Cardiac fibroblast (primary cell): ENCODE results near the gene UBE2R2.

Experiments used
- DNase-seq, 2 donors: peaks; one replicate each; pipeline versions ENCODE4 v3.0.0 to v3.0.0-alpha.2; 2010; ENCODE audit warnings: low read depth in 2 of 2
- H3K4me3 ChIP-seq, 2 donors: replicated peaks in 1 of 2; 1 replicate in 1 of 2; 2 replicates in 1 of 2; pipeline ENCODE4 v1.5.1; 2011; ENCODE audit warnings: low read depth in 2 of 2, low read length in 2 of 2, mild to moderate bottlenecking in 2 of 2, moderate library complexity in 1 of 2
- TF ChIP-seq, protein P1 (sequence below): IDR thresholded peaks from one replicate; pipeline ENCODE4 v1.5.1; 2011; ENCODE audit warnings: low read depth, mild to moderate bottlenecking, low read length, inconsistent platforms

Gene UBE2R2

DNA sequence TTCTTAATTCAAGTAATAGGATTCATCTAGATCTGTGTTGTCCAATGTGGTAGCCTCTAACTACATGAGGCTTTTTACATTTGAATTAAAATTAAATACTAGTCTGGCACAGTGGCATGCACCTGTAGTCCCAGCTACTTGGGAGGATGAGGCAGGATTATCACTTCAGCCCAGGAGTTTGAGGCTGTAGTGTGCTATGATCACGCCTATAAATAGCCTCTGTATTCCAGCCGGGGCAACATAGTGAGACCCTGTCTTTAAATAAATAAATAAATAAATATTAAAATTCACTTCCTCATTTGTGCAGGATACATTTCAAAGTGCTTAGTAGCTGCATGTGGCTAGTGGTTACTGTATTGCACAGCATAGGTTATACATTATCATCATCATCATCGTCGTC, 91.8 kb downstream of the UBE2R2 start:
- no peak overlapping the region for H3K4me3 ChIP-seq
- TF ChIP-seq, protein P1, sequence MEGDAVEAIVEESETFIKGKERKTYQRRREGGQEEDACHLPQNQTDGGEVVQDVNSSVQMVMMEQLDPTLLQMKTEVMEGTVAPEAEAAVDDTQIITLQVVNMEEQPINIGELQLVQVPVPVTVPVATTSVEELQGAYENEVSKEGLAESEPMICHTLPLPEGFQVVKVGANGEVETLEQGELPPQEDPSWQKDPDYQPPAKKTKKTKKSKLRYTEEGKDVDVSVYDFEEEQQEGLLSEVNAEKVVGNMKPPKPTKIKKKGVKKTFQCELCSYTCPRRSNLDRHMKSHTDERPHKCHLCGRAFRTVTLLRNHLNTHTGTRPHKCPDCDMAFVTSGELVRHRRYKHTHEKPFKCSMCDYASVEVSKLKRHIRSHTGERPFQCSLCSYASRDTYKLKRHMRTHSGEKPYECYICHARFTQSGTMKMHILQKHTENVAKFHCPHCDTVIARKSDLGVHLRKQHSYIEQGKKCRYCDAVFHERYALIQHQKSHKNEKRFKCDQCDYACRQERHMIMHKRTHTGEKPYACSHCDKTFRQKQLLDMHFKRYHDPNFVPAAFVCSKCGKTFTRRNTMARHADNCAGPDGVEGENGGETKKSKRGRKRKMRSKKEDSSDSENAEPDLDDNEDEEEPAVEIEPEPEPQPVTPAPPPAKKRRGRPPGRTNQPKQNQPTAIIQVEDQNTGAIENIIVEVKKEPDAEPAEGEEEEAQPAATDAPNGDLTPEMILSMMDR, result no peak
- DNase-seq, result no peak

DNA sequence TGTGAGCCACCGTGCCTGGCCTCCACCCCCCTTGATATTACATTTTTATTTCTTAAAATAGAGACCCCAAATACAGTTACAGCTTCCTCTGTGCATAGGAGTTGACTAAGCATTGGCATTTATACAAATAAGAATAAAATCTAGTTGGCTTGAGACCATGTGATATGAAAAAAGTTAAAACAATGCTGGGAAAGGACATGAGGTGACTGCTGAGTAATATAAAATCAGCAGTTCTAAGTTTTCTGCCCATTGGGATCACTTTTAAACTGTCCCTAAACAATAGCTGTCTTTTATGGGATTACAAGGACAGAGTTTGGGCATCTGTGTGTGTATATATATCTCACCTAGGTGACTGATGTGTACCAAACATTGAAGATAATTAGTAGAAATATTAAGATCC, 96.6 kb downstream of the UBE2R2 start:
- DNase-seq, result peak; percentile 21
- H3K4me3 ChIP-seq, result no peak overlapping the region
- TF ChIP-seq, protein P1, result no peak

DNA sequence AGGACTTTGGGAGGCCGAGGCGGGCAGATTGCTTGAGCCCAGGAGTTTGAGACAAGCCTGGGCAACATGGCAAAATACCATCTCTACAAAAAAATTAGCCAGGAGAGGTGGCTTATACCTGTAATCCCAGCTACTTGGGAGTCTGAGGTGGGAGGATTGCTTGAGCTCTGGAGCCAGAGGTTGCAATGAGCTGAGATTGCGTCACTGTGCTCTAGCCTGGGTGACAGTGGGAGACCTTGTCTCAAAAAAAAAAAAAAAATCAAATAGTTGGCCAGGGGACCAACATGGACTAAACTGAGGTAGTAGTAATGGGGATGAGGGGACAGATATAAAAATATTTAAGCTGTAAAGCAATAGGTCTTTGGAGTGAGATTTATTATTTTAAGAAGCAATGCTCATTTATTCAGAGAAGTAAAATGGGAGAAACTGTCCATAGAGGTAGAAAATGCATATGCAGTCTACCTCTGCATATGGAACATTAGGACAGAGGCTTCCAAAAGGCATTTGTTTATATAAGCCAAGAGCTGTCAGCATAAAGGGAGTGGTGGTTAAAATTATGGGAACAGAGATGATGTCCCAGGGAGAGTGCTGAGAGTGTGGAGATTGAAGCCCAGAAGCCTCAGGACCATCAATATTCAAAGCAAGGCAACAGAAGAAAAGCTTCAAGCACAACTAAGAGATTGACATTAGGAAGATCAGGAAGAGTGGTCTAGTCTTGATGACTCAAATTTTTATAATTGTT, 98.1 kb downstream of the UBE2R2 start:
- TF ChIP-seq, protein P1, result no peak
- no peak for DNase-seq

DNA sequence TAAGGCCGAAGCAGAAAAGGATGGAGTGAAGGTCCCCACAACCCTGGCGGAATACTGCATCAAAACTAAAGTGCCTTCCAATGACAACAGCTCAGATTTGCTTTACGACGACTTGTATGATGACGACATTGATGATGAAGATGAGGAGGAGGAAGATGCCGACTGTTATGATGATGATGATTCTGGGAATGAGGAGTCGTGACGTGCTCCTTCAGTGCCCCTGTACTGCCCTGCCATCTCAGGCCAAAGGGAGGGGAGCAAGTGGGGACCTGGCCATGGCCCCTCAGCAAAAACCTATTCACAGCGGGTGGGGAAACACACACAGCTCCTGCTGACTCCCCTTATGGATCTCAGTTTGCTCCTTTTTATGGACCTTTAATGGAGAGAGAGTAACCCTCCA, 100.1 kb downstream of the UBE2R2 start:
- H3K4me3 ChIP-seq, result no peak overlapping the region
- TF ChIP-seq, protein P1, result no peak
- no peak for DNase-seq

More for the DNA sequence above, 98.1 kb downstream of the UBE2R2 start:
- no peak overlapping the region for H3K4me3 ChIP-seq

DNA sequence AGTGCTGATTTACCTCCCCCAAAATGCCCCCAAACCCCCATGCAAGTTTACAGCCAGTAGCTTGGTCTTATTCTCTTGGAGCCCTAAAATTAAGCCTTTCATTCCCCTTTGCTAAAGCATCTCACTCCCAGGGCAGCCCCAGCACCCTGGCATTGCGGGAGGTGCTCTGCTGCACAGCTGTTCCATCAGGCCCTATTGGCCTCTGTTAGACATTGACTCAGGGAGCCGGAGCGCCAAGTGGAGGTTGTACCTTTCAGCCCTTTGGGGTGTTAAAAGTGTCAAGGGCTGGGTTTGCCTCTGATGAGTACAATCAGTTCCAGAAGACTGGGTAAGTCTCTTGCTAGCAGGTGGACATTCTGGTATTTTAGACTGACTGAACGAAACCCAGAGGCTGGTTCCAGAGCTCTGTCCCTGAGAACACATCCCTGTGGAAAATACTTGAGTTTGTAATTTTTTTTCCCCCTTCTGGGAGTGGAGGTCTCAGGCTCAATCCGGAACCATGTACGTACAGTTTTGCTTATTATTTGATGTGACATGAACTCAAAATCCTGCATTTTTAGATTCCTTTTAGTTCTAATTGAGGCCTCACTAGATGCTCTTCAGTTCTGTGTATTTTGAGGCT, 102.4 kb downstream of the UBE2R2 start:
- H3K4me3 ChIP-seq, result no peak overlapping the region
- TF ChIP-seq, protein P1, result no peak
- no peak for DNase-seq

DNA sequence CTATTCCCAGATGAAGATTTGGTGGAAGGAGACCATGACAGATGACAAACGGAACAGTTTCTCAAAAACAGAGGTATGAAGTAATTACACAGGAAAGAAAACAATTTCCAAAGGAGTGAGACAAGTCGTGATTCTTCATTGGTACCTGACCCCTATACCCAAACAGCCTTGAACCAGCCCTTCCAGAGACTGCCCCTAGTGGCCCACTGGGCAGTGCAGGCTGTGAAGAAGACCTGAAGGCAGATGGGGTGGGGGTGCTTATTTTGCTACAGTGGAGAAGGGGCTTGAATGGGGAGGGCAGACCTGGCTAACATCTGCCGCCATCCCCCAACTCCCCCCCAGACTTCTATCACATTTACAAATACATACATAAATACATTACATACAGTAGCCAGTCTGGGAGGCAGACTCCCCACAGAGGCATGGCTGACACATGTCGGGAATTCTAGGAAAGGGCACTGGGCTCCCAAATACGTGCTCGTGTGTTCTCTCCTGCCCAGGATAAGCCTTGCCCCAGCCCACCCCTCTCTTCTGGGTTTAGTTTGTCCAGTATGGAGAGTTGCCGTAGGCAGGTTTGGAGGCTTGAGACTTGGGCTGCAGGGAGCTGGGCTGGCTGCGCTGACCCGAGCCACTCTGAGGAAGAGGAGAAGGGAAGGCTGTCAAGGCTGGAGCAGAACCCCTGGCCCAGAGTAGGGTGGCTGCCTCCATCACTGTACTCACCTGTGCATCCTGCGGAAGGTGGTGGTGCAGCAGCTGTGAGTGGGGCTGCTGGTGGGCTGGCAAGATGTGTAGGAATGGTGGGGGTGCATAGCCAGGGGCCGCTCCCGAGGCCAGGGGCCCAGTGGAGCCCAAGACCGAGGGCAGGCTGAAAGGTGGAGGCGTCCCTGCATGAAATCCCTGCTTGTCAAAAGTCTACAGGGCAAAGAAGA, 105.3 kb downstream of the UBE2R2 start:
- no peak overlapping the region for H3K4me3 ChIP-seq
- TF ChIP-seq, protein P1, result peak; percentile 89
- peak; percentile 35 to 45 for DNase-seq
